HEK293T (cell line): ENCODE data around the gene OR8G1.

Source experiments
- BHLHE40 ChIP-seq: fragments of 450-650 bp; IDR thresholded peaks from 2 replicates; pipeline ENCODE4 v1.6.1; 2016; ENCODE audit warnings: mild to moderate bottlenecking, moderate library complexity, borderline replicate concordance
- CTBP1 ChIP-seq: fragments of 450-650 bp; IDR thresholded peaks from 2 replicates; pipeline ENCODE4 v1.6.1; 2016; ENCODE audit warnings: borderline replicate concordance
- ELF4 ChIP-seq: fragments of 450-650 bp; IDR thresholded peaks from 2 replicates; pipeline ENCODE4 v1.6.1; 2017; ENCODE audit warnings: antibody characterized with exemption
- FOXA1 ChIP-seq: fragments of 450-650 bp; IDR thresholded peaks from 2 replicates; pipeline ENCODE4 v1.6.1; 2016; ENCODE audit warnings: mild to moderate bottlenecking
- FOXM1 ChIP-seq: fragments of 450-650 bp; IDR thresholded peaks from 2 replicates; pipeline ENCODE4 v1.6.1; 2017; ENCODE audit warnings: mild to moderate bottlenecking, borderline replicate concordance
- HDGF ChIP-seq: fragments of 450-650 bp; IDR thresholded peaks from 2 replicates; pipeline ENCODE4 v1.6.1; 2017; ENCODE audit warnings: antibody characterized with exemption, borderline replicate concordance
- NFRKB ChIP-seq: fragments of 450-650 bp; IDR thresholded peaks from 2 replicates; pipeline ENCODE4 v1.6.1; 2016; ENCODE audit warnings: mild to moderate bottlenecking, moderate library complexity
- PKNOX1 ChIP-seq: fragments of 450-650 bp; IDR thresholded peaks from 2 replicates; pipeline ENCODE4 v1.6.1; 2016
- SP1 ChIP-seq: fragments of 450-650 bp; IDR thresholded peaks from 2 replicates; pipeline ENCODE4 v1.6.1; 2017
- SUZ12 ChIP-seq: fragments of 450-650 bp; IDR thresholded peaks from 2 replicates; pipeline ENCODE4 v1.6.1; 2016; ENCODE audit warnings: mild to moderate bottlenecking
- ZNF384 ChIP-seq: fragments of 450-650 bp; IDR thresholded peaks from 2 replicates; pipeline ENCODE4 v1.6.1; 2016

GRCh38 chr11:124294687-124295086, 53.8 kb downstream of the OR8G1 start:
- TF ChIP-seq SUZ12 (no peak), FOXA1 (no peak), ZNF384 (no peak), NFRKB (no peak), ELF4 (no peak), BHLHE40 (no peak), PKNOX1 (no peak), SP1 (no peak), FOXM1 (no peak), HDGF (no peak), CTBP1 (no peak)
